Rectal smooth muscle tissue (tissue), 1 donor: ENCODE results near the gene SPON1.
"Not testable (repeated sequence)": the region's sequence is repeated elsewhere in the genome, so short reads cannot be mapped to it uniquely, and the experiment has no call there.

ENCODE experiments used
- H3K27ac ChIP-seq: one replicate; pipeline ENCODE4 v1.7.0; 2013; ENCODE audit warnings: low read depth, low read length, inconsistent platforms
- H3K27me3 ChIP-seq: one replicate; pipeline ENCODE4 v1.7.0; 2013; ENCODE audit warnings: low read length; ENCODE audit not compliant: control insufficient read depth, insufficient read depth
- H3K36me3 ChIP-seq: one replicate; pipeline ENCODE4 v1.7.0; 2013; ENCODE audit warnings: low read length; ENCODE audit not compliant: control insufficient read depth, insufficient read depth
- H3K4me1 ChIP-seq: one replicate; pipeline ENCODE4 v1.7.0; 2013; ENCODE audit warnings: low read length; ENCODE audit not compliant: control insufficient read depth, insufficient read depth
- H3K4me3 ChIP-seq: one replicate; pipeline ENCODE4 v1.7.0; 2013; ENCODE audit warnings: low read length
- H3K9ac ChIP-seq: one replicate; pipeline ENCODE4 v1.7.0; 2013; ENCODE audit warnings: low read length

The SPON1 gene

DNA sequence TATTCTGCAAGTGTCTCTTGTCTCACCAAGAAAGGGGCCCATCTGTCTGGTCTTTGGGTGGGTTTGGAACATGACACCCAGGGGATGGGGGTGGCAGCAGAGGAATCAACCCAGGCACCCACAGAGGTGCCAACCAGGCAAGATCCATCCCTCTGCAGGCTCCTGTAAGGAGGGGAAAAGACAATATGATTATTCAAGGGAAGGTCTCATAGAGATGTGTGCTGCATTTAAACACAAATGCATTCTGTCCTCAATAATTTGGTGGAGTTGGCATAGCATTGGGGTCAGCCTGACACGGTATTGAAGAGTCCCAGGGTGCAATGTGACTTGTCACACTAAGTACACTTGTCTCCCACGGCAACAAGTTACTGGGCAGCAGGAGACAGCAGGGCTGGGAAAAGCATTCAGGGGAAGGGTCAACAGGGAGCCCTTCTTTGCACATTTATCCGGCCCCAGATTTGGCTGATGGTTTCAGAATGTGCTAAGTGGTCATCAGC is 33.1 kb upstream of the SPON1 start:
- Histone ChIP-seq H3K4me3 (no peak overlapping the region), H3K4me1 (no peaks in the 10 kb centered on the region), H3K27ac (no peak overlapping the region), H3K36me3 (no peaks in the 10 kb centered on the region), H3K9ac (no peak overlapping the region), H3K27me3 (no peaks in the 10 kb centered on the region)

DNA sequence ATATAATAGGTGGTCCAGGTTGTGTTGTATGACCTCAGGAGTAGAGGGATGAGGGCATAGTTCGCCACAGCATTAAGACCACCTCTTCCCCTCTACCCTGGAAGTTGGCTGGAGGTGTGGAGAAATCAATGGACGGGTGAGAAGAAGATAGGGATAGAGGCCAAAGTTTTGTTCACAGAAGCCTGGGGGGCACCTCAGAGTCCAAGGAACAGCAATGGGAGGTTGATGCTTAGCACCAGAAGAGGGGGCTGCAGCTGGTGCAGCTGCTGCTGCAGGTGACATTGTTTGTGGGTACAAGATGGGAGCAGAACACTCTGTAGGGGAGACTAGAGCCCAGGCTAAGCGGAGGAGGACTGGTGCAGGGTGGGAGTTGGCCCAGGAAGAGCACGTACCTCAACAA is 31.2 kb upstream of the SPON1 start:
- H3K27ac ChIP-seq: no peak overlapping the region
- H3K27me3 ChIP-seq: no peaks in the 10 kb centered on the region
- no peaks in the 10 kb centered on the region for H3K4me1 ChIP-seq
- no peaks in the 10 kb centered on the region for H3K36me3 ChIP-seq
- H3K9ac ChIP-seq: no peak overlapping the region
- H3K4me3 ChIP-seq: no peak overlapping the region

DNA sequence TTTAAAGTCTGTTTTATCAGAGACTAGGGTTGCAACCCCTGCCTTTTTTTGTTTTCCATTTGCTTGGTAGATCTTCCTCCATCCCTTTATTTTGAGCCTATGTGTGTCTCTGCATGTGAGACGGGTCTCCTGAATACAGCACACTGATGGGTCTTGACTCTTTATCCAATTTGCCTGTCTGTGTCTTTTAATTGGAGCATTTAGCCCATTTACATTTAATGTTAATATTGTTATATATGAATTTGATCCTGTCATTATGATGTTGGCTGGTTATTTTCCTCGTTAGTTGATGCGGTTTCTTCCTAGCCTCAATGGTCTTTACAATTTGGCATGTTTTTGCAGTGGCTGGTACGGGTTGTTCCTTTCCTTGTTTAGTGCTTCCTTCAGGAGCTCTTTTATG is 25.4 kb upstream of the SPON1 start:
- H3K4me3 ChIP-seq, H3K36me3 ChIP-seq, H3K4me1 ChIP-seq, H3K27ac ChIP-seq, H3K27me3 ChIP-seq, H3K9ac ChIP-seq: not testable (repeated sequence)

DNA sequence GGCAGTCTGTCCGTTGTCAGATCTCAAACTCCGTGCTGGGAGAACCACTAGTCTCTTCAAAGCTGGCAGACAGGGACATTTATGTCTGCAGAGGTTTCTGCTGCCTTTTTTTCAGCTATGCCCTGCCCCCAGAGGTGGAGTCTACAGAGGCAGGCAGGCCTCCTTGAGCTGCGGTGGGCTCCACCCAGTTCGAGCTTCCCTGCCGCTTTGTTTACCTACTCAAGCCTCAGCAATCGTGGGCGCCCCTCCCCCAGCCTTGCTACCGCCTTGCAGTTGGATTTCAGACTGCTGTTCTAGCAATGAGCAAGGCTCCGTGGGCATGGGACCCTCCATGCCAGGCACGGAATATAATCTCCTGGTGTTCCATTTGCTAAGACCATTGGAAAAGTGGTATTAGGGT is 23.7 kb upstream of the SPON1 start:
- H3K9ac ChIP-seq, H3K27ac ChIP-seq, H3K27me3 ChIP-seq, H3K36me3 ChIP-seq, H3K4me3 ChIP-seq, H3K4me1 ChIP-seq: not testable (repeated sequence)

DNA sequence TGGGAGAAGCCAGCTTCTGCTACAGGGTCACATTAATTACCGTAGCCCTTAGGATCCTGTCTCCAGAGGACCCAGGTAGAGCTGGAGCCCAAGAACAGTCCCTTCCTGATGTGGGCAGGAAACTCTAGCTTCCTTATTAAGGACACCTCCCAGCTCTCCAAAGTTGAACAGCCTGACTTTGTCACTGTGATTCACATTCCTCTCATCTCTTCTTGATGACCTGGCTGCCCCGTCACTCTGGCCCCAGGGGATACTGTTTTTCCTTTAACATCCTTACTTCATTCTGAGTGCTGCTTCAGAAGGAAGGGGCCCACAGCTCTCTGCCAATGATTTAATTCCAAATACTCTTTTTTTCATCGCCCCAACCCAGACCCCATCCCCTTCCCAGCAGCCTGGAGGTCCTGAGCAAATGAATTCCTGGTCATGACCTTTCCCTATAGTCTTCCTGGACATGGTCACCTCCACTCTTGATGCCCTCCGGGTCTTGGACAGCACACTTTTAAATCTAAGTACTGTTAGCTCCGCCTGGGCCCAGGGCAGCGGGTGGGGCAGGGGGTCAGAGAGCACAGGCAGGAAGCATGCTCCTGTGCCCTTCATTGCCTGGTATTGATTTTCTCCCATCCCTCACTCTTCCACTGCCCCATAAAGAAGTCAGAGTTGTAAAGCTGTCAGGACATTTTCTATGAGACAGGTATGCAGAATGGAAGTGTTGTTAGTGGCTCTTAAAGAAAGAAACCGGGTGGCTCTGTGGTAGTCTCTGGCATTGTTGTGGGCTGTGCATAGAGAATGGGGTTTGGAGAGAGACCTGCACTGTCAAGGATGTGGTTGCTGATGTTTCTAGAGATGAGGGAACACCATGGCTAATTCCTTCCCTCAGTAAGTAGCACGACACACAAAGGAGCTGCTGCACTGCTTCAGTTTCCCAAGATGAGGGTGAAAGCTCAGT is 22.3 kb upstream of the SPON1 start:
- H3K36me3 ChIP-seq: no peaks in the 10 kb centered on the region
- H3K4me3 ChIP-seq: no peak overlapping the region

DNA sequence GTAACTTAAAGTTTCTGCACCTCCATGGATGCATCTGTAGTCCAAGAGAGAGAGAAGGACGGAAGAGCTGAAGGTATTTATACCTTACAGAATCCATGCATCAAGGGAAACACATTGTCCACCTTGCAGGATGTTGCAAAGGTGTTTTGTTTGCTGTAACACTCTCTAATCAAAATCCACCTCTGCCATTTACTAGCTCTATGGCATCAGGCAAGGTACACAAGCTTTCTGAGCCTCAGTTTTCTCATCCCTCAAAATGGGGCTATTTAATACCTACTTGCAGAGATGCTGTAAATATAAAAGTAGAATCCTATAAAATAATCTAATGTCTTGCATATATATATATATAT is 21.6 kb upstream of the SPON1 start:
- no peaks in the 10 kb centered on the region for H3K4me1 ChIP-seq
- no peak overlapping the region for H3K9ac ChIP-seq
- no peak overlapping the region for H3K4me3 ChIP-seq
- no peaks in the 10 kb centered on the region for H3K27me3 ChIP-seq
- no peaks in the 10 kb centered on the region for H3K36me3 ChIP-seq
- no peak overlapping the region for H3K27ac ChIP-seq

More for the DNA sequence above, 22.3 kb upstream of the SPON1 start:
- Histone ChIP-seq H3K9ac (no peak overlapping the region), H3K27me3 (no peaks in the 10 kb centered on the region), H3K4me1 (no peaks in the 10 kb centered on the region), H3K27ac (no peak overlapping the region)

DNA sequence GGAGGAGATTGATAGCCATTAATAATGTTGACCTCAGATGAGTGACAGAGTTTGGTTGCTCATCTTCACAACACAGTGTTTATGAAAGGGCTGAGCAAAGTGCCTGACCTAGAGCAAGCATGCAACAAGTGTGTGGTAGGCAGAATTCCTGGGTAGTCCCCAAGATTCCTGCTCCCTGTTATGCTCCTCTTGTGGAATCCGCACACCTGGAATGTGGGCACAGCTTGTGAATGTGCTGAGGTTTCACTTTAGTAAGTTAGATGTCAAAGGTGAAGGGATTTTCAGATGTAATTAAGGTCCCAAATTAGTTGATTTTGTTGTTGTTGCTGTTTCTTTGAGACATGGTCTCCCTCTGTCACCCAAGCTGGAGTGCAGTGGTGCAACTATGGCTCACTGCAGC is 20.7 kb upstream of the SPON1 start:
- H3K4me1 ChIP-seq: no peaks in the 10 kb centered on the region
- H3K36me3 ChIP-seq: no peaks in the 10 kb centered on the region
- H3K27ac ChIP-seq: no peak overlapping the region
- H3K9ac ChIP-seq: no peak overlapping the region
- no peaks in the 10 kb centered on the region for H3K27me3 ChIP-seq
- H3K4me3 ChIP-seq: no peak overlapping the region

DNA sequence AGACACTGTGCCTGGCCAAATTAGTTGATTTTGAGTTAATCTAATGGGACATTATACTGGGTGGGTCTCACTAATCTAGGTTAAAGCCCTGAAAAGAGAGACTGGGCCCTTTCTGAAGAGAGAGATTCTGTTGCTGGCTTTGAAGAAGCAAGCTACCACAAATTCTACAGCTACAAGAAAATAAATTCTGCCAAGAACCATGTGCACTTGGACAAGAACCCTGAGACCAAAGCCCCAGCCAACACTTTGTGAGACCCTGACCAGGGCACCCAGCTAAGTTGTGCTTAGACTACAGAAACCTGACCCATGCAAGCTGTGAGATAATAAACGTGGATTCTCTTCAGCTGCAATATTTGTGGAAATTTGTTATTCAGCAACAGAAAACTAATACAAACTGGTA is 20.1 kb upstream of the SPON1 start:
- no peaks in the 10 kb centered on the region for H3K4me1 ChIP-seq
- H3K36me3 ChIP-seq: no peaks in the 10 kb centered on the region
- H3K9ac ChIP-seq: no peak overlapping the region
- H3K27me3 ChIP-seq: no peaks in the 10 kb centered on the region
- H3K4me3 ChIP-seq: no peak overlapping the region
- no peak overlapping the region for H3K27ac ChIP-seq

DNA sequence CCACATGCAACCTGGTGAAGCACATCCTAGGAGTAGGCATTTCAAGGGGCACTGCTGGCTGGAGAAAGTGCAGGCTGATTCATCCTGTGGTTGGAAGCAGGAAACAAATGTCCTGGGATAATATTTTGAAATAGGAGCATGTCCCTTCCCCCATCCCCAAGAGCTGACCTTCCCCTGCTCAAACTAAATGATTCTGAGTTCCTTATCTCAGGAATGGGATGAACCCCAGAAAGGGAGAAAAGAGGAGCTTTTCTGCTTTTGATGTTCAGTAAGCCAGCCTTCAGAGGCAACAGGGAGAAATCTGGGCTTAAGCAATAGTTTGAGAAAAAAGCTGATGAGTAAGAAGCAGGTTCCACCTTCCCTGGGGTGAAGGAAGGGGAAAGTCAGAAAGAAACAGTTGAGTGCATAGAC is 19.5 kb upstream of the SPON1 start:
- no peak overlapping the region for H3K9ac ChIP-seq
- no peaks in the 10 kb centered on the region for H3K4me1 ChIP-seq
- H3K36me3 ChIP-seq: no peaks in the 10 kb centered on the region
- no peak overlapping the region for H3K27ac ChIP-seq
- no peak overlapping the region for H3K4me3 ChIP-seq
- no peaks in the 10 kb centered on the region for H3K27me3 ChIP-seq

DNA sequence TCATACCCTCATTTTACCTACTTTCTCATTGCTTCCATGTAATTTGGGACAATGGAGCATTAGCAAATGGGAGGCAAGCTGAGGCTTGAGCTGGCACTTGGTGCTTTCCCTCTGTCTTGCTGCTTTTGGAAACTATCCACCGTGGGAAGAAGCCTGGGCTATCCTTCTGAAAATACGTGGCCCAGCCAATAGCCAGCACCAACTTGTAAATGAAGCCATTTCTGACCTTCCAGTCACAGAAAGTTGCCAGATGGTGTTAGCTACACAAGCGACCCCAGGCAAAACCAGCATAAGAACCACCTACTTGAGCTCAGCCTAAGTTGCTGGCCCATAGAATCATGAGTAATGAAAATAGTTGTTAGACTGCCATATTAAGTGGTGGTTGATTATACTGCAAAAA is 18.5 kb upstream of the SPON1 start:
- Histone ChIP-seq H3K27me3 (no peaks in the 10 kb centered on the region), H3K27ac (no peak overlapping the region), H3K9ac (no peak overlapping the region), H3K36me3 (no peaks in the 10 kb centered on the region), H3K4me1 (no peaks in the 10 kb centered on the region), H3K4me3 (no peak overlapping the region)

DNA sequence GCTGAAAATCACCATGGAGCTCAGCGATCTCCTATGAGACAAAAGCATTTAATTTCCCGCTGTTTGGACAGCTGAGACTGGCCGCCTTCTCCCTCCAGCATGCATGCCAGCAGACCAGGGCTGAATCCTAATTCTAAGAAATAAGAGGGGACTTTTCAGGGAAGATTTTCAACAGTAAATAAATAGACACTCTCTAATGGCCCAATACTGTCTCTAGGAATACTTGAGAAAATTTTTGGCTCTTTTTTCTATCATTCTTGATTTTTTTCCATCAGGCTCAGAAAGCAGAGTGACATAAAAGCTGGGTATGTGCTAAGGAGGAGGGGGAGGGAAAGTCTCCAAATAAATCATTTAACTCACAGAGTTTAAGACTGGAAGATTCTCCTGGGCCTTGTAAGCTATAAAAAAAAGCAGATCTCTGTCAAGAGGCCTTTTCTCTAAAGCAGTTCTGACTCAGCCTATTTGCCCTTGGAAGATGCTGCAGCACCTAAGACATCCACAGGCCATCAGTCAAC is 17.6 kb upstream of the SPON1 start:
- no peaks in the 10 kb centered on the region for H3K27me3 ChIP-seq

DNA sequence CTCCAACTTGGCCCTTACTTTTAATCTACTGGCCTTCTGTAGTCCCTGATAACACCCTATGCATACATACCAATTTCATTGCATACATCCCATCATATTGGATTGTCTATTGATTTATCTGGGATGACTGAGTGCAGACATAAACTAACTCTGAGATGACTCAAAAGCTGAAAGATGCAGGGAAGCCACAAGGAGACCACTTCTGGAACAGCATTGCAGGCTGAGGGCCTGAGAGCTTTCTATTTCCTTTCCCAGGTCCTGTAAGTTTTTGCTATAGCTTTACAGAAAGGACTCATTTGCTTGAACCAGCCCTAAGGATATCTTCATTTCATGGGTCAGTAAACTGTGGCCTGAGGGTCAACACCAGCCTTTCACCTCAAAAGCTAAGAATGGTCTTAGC is 15.1 kb upstream of the SPON1 start:
- Histone ChIP-seq H3K27ac (no peak overlapping the region), H3K9ac (no peak overlapping the region), H3K36me3 (no peaks in the 10 kb centered on the region), H3K4me1 (no peaks in the 10 kb centered on the region), H3K4me3 (no peak overlapping the region), H3K27me3 (no peaks in the 10 kb centered on the region)

More for the DNA sequence above, 17.6 kb upstream of the SPON1 start:
- Histone ChIP-seq H3K36me3 (no peaks in the 10 kb centered on the region), H3K9ac (no peak overlapping the region), H3K4me1 (no peaks in the 10 kb centered on the region), H3K27ac (no peak overlapping the region), H3K4me3 (no peak overlapping the region)

DNA sequence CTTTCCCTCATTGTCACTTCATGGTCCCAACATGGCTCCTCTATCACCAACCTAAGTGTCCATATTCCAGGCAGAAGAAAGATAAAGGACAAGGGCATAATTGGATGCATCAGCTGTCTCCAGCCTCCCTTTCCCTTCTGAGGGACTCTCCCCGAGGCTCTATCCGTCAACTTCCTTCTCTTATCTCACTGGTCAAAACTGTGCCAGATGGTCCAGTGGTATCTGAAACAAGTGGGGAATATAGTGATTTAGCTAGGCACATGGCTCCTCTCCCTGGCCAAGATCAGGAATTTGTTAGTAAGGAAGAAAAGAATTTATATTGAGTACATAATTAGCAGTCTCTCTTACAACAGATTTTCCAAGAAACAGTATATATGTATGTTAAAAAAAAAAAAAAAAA is 12.6 kb upstream of the SPON1 start:
- Histone ChIP-seq H3K27ac (no peak overlapping the region), H3K27me3 (no peaks in the 10 kb centered on the region)

More for the DNA sequence above, 12.6 kb upstream of the SPON1 start:
- Histone ChIP-seq H3K4me3 (no peak overlapping the region), H3K9ac (no peak overlapping the region), H3K36me3 (no peaks in the 10 kb centered on the region), H3K4me1 (no peaks in the 10 kb centered on the region)
